Stimulated activated CD8-positive, alpha-beta memory T cell treated with anti-CD3 and anti-CD28 coated beads, Interleukin-15, amount 100 ng/mL, for 48 hours (primary cell): ENCODE measurements around the gene P2RX5.
A peak's percentile ranks its signal among the peaks of the same experiment; 100 is the strongest.
"Not testable (repeated sequence)": the region's sequence is repeated elsewhere in the genome, so short reads cannot be mapped to it uniquely, and the experiment has no call there.

ENCODE experiments used
- DNase-seq, 2 donors: peaks; one replicate each; pipeline ENCODE4 v3.0.0-alpha.2; 2020; ENCODE audit warnings: low read depth in 2 of 2

Gene P2RX5

DNA sequence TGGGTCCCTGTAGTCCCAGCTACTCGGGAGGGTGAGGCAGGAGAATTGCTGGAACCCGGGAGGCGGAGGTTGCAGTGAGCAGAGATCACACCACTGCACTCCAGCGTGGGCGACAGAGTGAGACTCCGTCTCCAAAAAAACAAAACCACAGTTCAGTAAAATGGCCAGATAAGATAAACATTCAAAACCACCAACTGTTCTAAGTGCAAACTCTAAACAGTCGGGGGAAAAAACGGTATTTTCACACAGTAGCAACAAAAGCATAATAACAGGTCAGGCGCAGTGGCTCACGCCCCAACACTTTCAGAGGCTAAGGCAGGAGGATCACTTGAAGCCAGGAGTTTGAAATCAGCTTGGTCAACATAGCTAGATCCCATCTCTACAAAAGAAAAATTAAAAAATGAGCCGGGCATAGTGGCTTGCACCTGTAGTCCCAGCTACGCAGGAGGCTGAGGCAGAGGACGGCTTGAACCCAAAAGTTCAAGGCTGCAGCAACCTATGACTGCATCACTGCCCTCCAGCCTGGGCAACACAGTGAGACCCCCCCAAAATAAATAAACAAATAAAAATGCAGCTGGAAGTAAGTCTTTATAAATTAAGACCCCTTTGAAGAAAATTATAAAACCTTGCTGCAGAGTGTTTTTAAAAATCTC, 17.0 kb upstream of the P2RX5 start:
- DNase-seq: peak in 1 of 2 donors; percentile 32

DNA sequence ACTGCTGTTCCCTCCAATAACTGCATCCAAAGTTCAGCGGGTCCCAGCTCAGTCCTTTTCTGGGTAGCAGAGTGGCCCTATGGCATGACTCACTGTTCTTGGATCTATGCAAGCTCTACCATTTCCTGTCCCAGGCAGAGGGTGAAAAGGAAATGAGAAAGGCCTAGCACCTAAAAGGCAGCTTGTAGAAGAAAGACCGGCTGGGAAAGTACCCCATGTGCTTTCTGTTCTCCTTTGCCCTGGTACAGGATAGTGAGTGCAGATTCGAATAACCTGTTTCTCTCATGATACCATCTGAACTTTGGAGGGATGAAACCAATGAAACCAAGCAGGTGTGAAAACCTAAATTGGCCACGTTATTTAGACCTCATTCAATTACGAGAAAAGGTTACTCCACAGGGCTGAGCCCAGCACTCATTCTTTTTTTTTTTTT, 15.0 kb upstream of the P2RX5 start:
- DNase-seq: peak; percentile 64 to 67

DNA sequence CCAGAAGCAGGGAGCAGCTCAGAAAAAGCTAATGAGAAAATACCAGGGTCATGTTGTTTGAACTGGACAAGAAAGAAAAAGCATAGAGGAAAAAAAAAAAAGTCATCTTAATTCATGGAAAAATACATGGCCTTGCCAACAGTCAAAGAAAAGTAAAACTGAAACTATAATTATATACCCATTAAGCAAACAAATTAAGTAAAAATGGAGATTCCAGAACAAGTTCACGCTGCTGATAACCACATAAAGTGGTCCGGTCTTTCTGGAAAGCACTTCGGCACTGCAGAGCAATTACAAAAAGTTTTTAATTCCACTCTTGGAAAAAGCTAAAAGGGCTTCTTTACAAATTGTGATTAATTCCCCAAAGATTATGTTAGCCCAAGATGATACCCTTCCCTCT, 12.4 kb upstream of the P2RX5 start:
- DNase-seq: no peak

DNA sequence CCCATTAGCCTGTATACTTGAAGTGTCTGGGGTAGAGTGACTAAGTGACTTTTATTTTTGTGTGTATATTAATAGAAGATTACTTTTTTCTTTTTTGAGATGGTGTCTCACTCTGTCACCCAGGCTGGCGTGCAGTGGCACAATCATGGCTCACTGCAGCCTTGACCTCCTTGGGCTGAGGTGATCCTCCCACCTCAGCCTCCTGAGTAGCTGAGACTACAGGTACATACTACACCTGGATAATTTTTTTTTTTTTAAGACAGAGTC, 9.7 kb upstream of the P2RX5 start:
- not testable (repeated sequence) for DNase-seq

DNA sequence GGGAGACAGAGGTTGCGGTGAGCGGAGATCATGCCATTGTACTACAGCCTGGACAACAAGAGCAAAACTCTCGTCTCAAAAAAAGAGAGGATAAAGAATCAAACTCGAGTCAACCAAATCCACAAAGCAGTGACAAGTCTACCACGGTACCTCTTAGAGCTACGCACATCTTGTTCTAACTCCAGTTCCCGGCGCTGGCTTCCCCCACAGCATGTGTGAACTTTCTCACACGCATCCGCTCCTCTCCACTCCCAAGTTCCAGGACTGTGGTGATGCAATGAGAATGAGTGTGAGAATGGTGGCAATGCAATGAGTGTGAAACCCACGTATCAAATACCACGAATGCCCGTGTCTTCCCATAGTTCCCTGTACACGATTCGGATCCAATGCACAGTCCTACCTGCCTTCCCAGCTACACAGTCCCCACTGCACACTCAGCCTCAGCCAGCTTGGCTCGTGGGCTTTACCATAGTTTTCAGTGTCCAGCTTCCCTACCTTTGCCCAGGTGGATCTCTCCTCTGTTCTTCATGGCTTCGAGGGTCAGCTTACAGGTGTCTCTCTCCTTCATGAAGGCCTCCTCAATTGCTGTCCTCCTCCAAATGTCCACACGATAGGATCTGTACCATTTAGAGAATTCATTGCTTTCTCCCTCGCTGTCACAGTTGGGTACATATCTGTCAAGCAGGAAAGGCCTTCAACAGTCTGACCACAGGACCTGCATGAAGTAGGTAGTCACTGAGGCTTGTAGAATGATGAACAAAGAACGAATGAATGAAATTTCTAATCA, 9.2 kb upstream of the P2RX5 start:
- no peak for DNase-seq

DNA sequence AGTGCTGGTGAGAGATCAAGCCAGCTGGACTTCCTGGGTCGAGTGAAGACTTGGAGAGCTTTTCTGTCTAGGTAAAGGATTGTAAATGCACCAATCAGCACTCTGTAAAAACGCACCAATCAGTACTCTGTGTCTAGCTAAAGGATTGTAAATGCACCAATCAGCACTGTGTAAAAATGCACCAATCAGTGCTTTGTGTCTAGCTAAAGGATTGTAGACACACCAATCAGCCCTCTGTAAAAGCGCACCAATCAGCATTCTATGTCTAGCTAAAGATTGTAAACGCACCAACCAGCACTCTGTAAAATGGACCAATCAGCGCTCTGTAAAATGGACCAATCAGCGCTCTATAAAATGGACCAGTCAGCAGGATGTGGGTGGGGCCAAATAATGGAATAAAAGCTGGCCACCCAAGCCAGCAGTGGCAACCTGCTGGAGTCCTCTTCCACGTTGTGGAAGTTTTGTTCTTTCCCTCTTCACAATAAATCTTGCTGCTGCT, 6.1 kb upstream of the P2RX5 start:
- DNase-seq: not testable (repeated sequence)

DNA sequence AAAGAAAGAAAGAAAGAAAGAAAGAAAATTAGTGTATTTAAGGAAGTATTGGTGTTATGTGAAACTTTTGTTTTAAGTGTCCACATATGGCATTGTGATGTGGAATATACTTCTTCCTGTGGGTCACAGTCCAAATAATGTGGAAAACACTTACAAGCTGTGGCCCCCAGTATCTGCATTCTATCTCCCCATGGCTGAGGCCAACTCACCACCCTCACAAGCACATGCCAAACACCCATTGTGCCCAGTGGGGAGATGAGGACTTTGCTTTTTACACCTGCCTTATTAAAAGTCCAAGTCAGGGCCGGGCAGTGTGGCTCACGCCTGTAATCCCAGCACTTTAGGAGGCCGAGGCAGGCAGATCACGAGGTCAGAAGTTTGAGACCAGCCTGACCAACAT, 4.0 kb upstream of the P2RX5 start:
- DNase-seq: no peak

DNA sequence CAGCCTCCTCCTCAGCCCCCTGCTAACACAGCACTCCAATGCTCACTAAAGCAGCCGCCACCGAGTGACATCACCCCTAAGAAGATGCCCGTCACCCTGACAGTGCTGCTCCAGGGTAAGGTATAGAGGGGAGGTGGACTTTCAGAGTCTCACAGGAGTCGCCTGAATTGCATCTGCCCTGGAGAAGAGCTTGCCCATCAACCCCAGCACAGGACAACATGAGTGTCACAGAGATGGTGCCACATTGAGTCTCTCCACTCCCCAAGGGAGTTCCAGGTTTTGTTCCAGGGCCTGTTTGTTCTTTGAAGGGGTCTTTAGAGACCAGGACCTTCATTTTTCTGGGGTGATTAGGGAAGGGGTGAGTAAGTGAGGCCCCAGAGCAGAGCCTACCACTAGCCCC, 2.2 kb upstream of the P2RX5 start:
- no peak for DNase-seq

DNA sequence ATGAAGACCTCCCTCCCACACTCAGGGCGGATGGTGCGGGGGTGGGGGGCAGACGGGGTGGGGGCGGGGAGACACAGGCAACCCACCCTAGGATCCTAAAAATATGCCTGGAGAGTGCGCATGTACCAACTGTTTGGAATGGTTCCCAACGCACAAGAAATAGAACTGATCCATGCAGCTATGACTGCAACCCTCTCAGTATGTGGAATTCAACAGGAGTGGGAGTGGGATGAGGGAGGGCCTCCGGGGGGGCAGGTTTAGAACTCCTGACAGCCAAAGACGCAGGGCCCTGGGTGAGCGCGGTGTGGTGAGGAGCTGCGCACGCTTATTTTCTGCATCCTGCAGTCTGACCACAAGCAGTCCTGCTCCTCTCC, 1.1 kb upstream of the P2RX5 start:
- no peak for DNase-seq

DNA sequence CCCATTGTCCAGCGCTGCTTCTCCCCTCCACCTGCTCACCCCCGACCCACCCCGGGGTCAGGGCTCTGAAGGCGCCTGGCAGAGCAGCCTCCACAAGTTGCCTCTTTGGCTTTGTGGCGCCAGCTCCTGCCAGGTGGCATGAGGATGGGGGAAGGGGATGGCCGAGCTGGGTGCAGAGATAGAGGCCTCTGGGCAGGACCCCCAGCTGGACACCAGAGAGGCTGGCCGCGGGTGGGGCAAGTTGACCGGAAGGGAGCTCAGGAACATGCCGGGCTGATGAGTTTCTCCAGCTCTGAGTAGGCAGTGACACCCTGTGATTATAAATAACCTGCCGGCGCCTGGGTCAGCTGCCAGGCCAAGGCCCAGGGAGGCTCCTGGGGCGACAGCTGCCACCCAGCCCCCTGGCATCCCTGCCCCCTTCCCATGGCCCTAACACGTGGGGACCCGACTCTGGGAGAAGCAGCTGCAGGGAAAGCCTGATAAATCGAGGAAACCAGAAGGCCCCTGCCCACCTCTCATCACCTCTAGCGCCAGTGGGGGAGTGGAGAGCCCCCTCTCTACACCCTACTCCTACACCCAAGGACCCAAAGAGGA, 729 bp downstream of the P2RX5 start:
- DNase-seq: no peak

DNA sequence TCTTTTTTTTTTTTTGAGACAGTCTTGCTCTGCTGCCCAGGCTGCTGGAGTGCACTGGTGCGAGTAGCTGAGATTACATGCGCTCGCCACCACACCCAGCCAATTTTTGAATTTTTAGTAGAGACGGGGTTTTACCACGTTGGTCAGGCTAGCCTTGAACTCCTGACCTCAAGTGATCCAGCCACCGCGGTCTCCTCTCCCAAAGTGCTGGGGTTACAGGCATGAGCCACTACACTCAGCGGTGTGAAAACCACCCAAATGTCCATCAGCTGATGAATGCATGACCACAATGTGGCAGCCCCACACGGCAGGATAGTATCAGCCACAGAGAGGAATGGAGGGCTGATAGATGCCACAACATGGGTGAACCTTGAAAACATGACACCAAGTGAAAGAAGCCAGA, 2.1 kb downstream of the P2RX5 start:
- peak; percentile 53 to 70 for DNase-seq

DNA sequence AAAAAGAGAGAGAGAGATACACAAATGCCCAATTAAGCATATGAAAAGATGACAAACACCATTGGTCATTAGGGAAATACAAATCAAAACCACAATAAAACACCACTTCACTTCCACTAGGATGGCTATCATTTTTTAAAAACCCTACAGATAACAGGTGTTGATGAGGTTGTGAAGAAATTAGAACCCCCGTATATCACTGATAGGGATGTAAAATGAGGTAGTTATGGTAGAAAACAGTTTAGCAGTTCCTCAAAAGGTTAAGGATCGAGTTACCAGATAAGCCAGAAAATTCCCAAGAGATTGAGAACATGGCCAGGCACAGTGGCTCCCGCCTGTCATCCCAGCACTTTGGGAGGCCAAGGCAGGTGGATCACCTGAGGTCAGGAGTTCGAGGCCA, 2.8 kb downstream of the P2RX5 start:
- DNase-seq: no peak

DNA sequence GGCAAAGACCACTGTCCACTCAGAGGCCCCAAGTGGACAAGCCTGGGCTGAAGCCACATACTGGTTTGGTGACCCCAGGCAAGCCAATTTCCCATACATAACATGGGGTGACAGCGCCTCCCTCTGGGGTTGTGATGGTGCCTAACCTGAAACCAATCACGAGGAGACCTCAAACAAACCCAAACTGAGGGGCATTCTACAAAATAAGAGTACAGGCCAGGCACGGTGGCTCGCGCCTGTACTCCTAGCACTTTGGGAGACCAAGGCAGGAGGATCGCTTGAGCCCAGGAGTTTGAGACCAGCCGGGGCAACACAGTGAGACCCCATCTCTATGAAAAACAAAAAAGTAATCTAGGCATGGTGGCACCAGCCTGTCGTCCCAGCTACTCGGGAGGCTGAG, 3.6 kb downstream of the P2RX5 start:
- DNase-seq: no peak

DNA sequence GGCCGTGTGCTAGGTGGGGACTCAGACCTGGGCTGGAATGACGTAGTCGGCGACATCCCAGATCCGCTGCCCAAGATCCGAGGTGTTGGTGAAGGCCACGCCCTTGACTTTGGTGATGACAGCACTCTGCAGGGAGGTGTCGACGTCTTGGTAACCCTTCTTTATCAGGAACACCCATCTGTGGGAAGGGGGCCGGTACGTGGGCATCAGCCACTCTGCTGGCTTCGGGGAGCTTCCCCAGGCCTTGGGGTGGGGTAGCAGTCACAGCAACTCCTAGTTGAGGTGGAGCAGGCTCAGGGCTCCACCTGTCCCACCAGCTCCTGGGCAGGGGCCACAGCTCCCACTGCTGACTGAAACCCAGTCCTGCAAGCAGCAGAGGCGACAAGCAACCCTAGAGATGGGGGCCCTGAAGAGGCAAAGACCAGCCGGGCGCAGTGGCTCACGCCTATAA, 4.3 kb downstream of the P2RX5 start:
- DNase-seq: no peak

DNA sequence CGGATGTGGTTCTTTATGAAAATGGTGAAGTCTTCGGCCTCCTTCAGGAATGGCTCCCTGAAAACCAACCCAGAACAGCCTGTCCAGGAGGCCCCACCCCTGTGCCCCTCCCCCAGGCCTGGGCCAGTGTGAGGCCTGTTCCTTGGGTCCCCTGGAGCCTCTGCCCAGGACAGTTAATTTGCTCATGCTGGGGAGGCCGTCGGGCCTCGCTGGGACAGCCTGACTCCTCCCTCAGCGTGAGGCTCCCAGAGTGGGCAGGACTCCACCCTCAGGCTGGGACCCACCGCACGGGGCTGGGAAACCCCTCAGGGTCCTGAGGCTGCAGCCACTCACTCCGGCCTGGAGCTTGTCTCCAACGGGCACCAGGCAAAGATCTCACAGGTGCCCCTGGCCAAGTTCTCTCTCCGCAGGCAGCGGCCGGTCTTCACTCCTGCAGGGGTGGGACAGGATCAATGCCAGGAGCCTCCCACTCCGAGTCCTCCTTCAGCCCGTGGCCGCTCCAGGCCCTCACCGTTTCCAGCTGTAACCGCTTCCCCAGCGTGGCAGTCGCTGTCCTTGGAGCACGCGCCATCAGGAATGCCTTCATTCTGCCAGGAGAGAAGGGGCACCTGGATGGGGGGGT, 5.8 kb downstream of the P2RX5 start:
- no peak for DNase-seq

DNA sequence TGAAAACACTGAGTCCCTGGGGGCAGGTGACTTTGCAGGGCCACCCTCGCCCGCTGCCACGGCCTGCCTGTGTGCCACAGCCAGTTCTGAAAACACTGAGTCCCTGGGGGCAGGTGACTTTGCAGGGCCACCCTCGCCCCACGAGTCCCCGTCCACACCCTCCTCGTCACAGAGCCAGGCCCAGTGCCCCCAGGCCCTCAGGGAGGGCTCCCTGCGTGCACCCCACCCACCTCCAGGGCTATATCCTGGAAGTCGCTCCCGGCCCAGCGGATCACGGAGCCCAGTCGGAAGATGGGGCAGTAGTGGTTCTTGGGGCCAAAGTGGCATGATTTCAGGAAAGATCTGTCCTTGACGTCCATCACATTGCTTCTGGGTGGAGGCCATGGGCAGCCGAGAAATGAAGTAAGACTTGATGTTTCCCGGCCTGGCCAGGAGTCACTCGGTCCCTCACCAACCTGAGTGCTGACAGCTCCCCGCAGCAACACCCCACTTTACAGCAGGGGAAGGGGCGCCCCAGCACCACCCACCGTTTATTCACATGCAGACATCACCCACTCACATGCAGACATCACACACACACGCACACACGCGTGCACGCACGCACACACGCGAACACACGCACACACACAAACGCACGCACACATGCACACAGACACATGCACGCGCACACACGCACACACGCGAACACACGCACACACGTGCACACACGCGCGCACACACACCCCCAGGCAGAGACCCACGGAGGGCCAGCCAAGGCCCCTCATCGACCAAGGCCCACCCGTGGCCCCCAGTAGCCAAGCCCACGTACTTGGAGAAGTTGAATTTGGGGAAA, 6.5 kb downstream of the P2RX5 start:
- no peak for DNase-seq

DNA sequence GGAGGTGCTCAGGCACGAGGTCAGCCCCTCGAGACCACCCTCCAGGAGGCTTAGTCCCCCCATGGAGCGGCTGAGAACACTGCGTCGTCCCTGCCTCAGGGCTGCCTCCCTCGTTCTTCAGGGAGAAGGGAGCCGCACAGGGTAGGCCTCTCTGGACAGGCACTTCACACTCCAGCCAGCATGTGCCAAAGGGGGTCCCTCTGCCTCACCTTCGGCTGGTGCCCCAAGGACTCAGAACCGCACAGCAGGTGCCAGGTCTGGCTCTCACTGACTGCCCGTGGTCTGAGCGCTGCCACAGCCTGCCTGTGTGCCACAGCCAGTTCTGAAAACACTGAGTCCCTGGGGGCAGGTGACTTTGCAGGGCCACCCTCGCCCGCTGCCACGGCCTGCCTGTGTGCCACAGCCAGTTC, 7.1 kb downstream of the P2RX5 start:
- no peak for DNase-seq

DNA sequence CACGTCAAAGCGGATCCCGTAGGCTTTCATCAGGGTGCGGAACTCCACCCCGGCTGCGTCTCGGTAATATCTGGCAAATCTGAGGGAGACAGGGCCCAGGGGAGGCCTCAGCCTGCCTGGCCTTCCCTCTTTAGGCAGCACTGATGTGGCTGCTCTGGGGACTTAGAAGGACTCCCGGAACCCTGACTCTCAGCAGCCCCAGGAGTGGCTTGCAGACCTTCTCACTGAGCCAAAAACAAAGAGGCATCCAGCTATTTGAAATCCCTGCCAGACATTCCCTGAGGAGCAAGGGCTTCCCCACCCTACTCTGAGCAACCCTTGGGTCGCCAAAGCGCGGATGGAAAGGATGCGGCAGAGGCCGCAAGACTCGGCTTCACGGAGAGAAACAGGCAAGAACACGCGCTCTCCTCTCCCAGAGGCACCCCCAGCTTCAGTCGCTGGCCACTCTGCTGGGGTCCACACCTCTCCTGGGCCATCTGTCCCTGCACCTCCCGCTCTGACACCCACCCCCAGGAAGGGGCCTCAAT, 7.9 kb downstream of the P2RX5 start:
- DNase-seq: no peak

DNA sequence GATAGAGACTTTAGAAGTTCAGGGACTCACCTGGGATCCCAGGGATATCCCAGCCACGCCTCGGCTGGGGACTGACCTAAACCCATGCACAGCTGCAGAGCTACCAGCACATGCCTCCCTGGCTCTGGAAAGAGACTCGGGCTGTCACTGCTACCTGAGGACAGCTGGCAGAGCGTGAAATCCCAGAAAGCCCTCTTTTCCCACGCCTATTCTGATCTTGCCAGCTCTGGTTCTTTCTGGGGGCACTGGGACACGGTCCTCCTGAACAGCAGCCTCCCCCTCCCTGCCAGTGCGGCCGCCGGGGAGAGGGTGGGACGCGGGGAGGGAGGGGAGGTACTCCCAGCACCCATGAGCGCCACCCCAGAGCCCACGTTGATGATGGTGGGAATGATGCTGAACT, 10.8 kb downstream of the P2RX5 start:
- DNase-seq: no peak

DNA sequence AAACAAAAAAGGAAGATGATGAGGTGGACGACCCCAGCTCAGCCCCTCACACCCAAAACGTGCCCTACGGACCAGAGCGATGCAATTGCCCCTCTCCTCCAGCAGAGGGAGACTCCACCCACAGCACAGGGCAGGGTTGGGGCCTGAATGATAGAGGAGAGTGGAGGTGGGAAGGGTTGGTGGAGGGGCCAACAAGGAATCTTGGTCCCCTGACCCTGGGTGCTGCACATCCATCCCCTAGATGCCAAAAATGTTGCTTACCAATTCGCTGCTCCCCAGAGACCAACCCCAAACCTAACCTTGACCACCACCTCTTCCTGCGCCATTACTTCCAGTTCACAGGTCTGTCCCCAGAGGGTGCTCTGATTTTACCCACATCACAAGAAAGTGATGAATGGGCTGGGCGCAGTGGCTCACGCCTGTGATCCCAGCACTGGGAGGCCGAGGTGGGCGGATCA, 12.9 kb downstream of the P2RX5 start:
- peak; percentile 23 to 35 for DNase-seq

DNA sequence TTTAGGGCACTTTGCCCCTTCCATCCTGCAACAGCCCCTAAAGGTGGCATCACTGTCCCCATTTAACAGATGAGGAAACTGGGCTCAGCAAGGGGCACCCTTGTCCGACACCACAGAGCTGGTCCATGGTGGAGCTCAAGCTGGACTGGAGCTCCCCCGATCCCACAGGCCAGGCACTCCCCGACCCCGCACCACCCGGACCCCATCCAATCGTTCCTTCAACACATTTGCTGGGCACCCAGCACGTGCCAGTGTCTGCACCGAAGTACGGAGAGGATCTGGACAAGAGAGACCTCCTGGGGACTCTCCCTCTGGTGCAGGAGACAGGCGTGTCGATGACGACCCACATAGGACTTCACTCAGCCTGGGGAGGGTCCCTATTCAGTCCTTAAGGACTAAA, 13.9 kb downstream of the P2RX5 start:
- no peak for DNase-seq
